HepG2 (cell line): ENCODE data around the gene NKAIN2. TPM values are rescaled to one million over a fixed set of nuclear protein-coding genes. Genes with fewer than 3 reads are reported as not detected.

ENCODE experiments used
- ATAC-seq: fragments of 200-7000 bp; cut with Tn5 transposase; 3 replicates; pipeline ENCODE4 v1.9.1; 2020; ENCODE audit warnings: mild to moderate bottlenecking, moderate library complexity
- BruUV-seq: library from RNA; stranded (reverse); fragments of 400-500 nt; replicated peaks from 2 replicates; lab custom pipeline; 2021; lab: Mats Ljungman, UMichigan
- CTCF ChIA-PET: fragments of 300-600 bp; formaldehyde crosslinking; extraction: SDS; loops from one replicate; lab custom pipeline; 2021; ENCODE audit warnings: low total read pairs, inconsistent platforms, low intra/inter-chr PET ratio; lab: Yijun Ruan, JAX
- POLR2A ChIA-PET: fragments of 350-600 bp; sonication (Branson Sonifier 250); formaldehyde crosslinking; loops from one replicate; lab custom pipeline; 2020; ENCODE audit warnings: antibody characterized with exemption, inconsistent platforms; lab: Yijun Ruan, JAX
- DNase-seq: peaks from one replicate; pipeline ENCODE4 v3.0.0-alpha.2; 2015; ENCODE audit warnings: low spot score
- FAIRE-seq: peaks from 3 replicates; lab custom pipeline; 2011; peaks lifted over from hg19 to GRCh38; lab: Jason Lieb, UNC
- H2AFZ ChIP-seq: one replicate; pipeline ENCODE4 v1.6.1; 2011; ENCODE audit warnings: low read length, inconsistent platforms
- H3K27ac ChIP-seq: fragments of 300-600 bp; 3 replicates; pipeline ENCODE4 v1.8.0; 2011; ENCODE audit warnings: mixed run types, mild to moderate bottlenecking, mixed read lengths, low read length, inconsistent platforms; ENCODE audit not compliant: insufficient read depth; ENCODE audit errors: extremely low read length
- H3K27me3 ChIP-seq, 2 experiments: fragments of 200-600 bp in 1 of 2; 2 replicates in 1 of 2; 3 replicates in 1 of 2; pipeline versions ENCODE4 v1.6.0 to v1.8.0; 2011; ENCODE audit warnings: low read length in 2 of 2, mild to moderate bottlenecking in 2 of 2, moderate library complexity in 2 of 2, inconsistent platforms in 1 of 2; ENCODE audit not compliant: insufficient read depth in 2 of 2, control insufficient read depth in 1 of 2
- H3K36me3 ChIP-seq, 2 experiments: fragments of 200-600 bp in 1 of 2; replicated peaks in 1 of 2; 2 replicates in 1 of 2; 3 replicates in 1 of 2; pipeline versions ENCODE4 v1.5.1 to v1.8.0; 2011; ENCODE audit warnings: low read length in 2 of 2, inconsistent platforms in 1 of 2; ENCODE audit not compliant: insufficient read depth in 2 of 2, control insufficient read depth in 1 of 2
- H3K4me1 ChIP-seq: 2 replicates; pipeline ENCODE4 v1.5.1; 2012; ENCODE audit warnings: low read length, inconsistent platforms; ENCODE audit not compliant: insufficient read depth
- H3K4me2 ChIP-seq: 2 replicates; pipeline ENCODE4 v1.6.0; 2011; ENCODE audit warnings: low read depth, low read length, inconsistent platforms
- H3K4me3 ChIP-seq, 3 experiments: fragments of 200-600 bp in 1 of 3; sonication (generic), shearing (Covaris generic) in 1 of 3; replicated peaks in 1 of 3; 2 replicates each; pipeline ENCODE4 v1.5.1; 2011 to 2016; ENCODE audit warnings: low read length in 3 of 3, inconsistent platforms in 2 of 3, low read depth in 2 of 3, mild to moderate bottlenecking in 2 of 3, control low read depth in 1 of 3, mixed read lengths in 1 of 3; ENCODE audit not compliant: insufficient read depth in 1 of 3
- H3K79me2 ChIP-seq: one replicate; pipeline ENCODE4 v1.6.1; 2011; ENCODE audit warnings: low read length, inconsistent platforms; ENCODE audit not compliant: insufficient read depth
- H3K9ac ChIP-seq: 2 replicates; pipeline ENCODE4 v1.6.0; 2011; ENCODE audit warnings: mild to moderate bottlenecking, low read depth, low read length, inconsistent platforms; ENCODE audit not compliant: insufficient read depth
- H3K9me3 ChIP-seq: 2 replicates; pipeline ENCODE4 v1.5.1; 2012; ENCODE audit warnings: mild to moderate bottlenecking, low read length
- H4K20me1 ChIP-seq: 2 replicates; pipeline ENCODE4 v1.6.0; 2011; ENCODE audit warnings: inconsistent platforms, mild to moderate bottlenecking, low read length, moderate library complexity; ENCODE audit not compliant: insufficient read depth
- ELF1 ChIP-seq: sonication (generic); formaldehyde crosslinking; IDR thresholded peaks from 2 replicates; pipeline ENCODE4 v1.4.0; 2020; ENCODE audit warnings: missing genetic modification reagents
- GABPA ChIP-seq, 2 experiments: IDR thresholded peaks; 2 replicates each; pipeline ENCODE4 v1.6.1; 2011 to 2016; ENCODE audit warnings: low read depth in 2 of 2, low read length in 1 of 2, missing biosample characterization in 1 of 2, missing genetic modification characterization in 1 of 2
- JDP2 ChIP-seq: sonication (generic); formaldehyde crosslinking; IDR thresholded peaks from 2 replicates; pipeline ENCODE4 v1.8.1; 2022; ENCODE audit warnings: missing genetic modification reagents, borderline replicate concordance
- KMT2B ChIP-seq: IDR thresholded peaks from 2 replicates; pipeline ENCODE4 v1.6.1; 2016; ENCODE audit warnings: missing genetic modification reagents, missing compliant biosample characterization
- MTF2 ChIP-seq: sonication (generic); formaldehyde crosslinking; IDR thresholded peaks from 2 replicates; pipeline ENCODE4 v1.5.0; 2020; ENCODE audit warnings: missing genetic modification reagents, borderline replicate concordance
- REL ChIP-seq: sonication (generic); formaldehyde crosslinking; conservative IDR thresholded peaks from 2 replicates; pipeline ENCODE4 v1.8.0; 2022; ENCODE audit warnings: mild to moderate bottlenecking, missing genetic modification reagents, moderate library complexity
- SRSF9 ChIP-seq: fragments of 200-400 bp; formaldehyde crosslinking; IDR thresholded peaks from 2 replicates; pipeline ENCODE4 v1.6.1; 2018; ENCODE audit warnings: borderline replicate concordance, mild to moderate bottlenecking, low read depth, low read length; ENCODE audit not compliant: insufficient read depth, poor library complexity, severe bottlenecking
- TCF12 ChIP-seq, 2 experiments: fragments of 450-650 bp in 1 of 2; sonication (generic) in 1 of 2; formaldehyde crosslinking in 1 of 2; IDR thresholded peaks; 2 replicates each; pipeline versions ENCODE4 v1.6.1 to v1.8.0; 2017 to 2022; ENCODE audit warnings: antibody characterized with exemption in 1 of 2, mild to moderate bottlenecking in 1 of 2, missing genetic modification reagents in 1 of 2, moderate library complexity in 1 of 2
- ZNF335 ChIP-seq: sonication (generic); formaldehyde crosslinking; IDR thresholded peaks from 2 replicates; pipeline ENCODE4 v1.4.0; 2020; ENCODE audit warnings: missing genetic modification reagents
- ZNF441 ChIP-seq: sonication (generic); formaldehyde crosslinking; IDR thresholded peaks from 2 replicates; pipeline ENCODE4 v1.7.0; 2021; ENCODE audit warnings: missing genetic modification reagents, borderline replicate concordance
- ZNF569 ChIP-seq: sonication (generic); formaldehyde crosslinking; IDR thresholded peaks from 2 replicates; pipeline ENCODE4 v1.5.0; 2020; ENCODE audit warnings: mild to moderate bottlenecking, missing genetic modification reagents, moderate library complexity, borderline replicate concordance
- ZNF672 ChIP-seq: sonication (generic); formaldehyde crosslinking; IDR thresholded peaks from 2 replicates; pipeline ENCODE4 v1.8.1; 2022; ENCODE audit warnings: missing genetic modification reagents
- WGBS: methylation state at CpG from one replicate; pipeline ENCODE4 v1.1.6; 2017; ENCODE audit warnings: low lambda C conversion rate; 5-methylcytosine and 5-hydroxymethylcytosine counted together
- in situ Hi-C: cut with HindIII; loops from 2 replicates; pipeline ENCODE4 v1.10.0; 2017; ENCODE audit warnings: low pct_unique_long_range_greater_than_20kb; ENCODE audit not compliant: extremely low pct_ligation_motif_present
- intact Hi-C: fragments of 100-400 bp; cut with micrococcal nuclease; formaldehyde crosslinking; loops from one replicate; pipeline ENCODE4 v1.10.0; 2022; ENCODE audit not compliant: unreplicated experiment
- polyA plus RNA-seq, 8 experiments: library from polyadenylated mRNA; depleted of rRNA in 3 of 8; stranded (reverse) in 7 of 8; unstranded in 1 of 8; fragments of >200 nt; fragmentation: Illumina TruSeq in 4 of 8; extraction: Trizol in 4 of 8; gene quantifications; 2 replicates each; pipeline versions ENCODE4 v1.2.1 to v1.2.3, GENCODE V29; 2011 to 2016; ENCODE audit warnings: low read depth in 4 of 8, missing spikeins in 1 of 8, mixed read lengths in 1 of 8; ENCODE audit not compliant: insufficient read depth in 1 of 8
- total RNA-seq, 5 experiments: library from RNA; depleted of rRNA; stranded (reverse); fragments of >200 nt; fragmentation: Illumina TruSeq; extraction: Trizol; gene quantifications; 2 replicates each; pipeline ENCODE4 v1.2.3, GENCODE V29; 2016; ENCODE audit warnings: low read depth in 1 of 5

NKAIN2 gene
- total and polyA plus RNA-seq, 2 of the 13 experiments (the other 11 are each of a cell fraction or from before 2014, with no cell fraction given), result not detected

DNA sequence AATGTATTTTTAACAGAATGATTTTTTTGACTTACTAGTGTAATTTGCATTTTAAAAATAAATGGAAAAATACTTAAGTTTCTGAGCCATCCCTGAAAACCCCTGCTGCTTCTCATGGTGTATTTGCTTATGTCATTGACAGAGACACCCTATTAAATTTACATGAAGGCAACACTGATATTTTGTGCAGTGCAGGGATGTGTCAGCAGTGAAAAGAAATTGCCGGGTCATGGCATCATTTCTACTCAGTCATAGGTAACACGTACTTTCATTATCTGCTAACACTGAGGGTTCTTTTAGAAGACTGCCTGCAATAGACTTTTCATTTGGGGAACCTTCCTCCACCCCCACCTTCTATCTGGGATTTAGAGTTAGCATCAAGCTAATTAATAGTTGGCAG, 1021.9 kb downstream of the NKAIN2 start:
- no peak for DNase-seq
- Histone ChIP-seq H3K36me3 (no peaks in the 10 kb centered on the region), H3K4me1 (no peaks in the 10 kb centered on the region), H2AFZ (no peak overlapping the region), H3K9ac (no peak overlapping the region), H3K9me3 (no peaks in the 10 kb centered on the region), H4K20me1 (no peaks in the 10 kb centered on the region), H3K4me3 (no peak overlapping the region), H3K79me2 (no peaks in the 10 kb centered on the region), H3K27me3 (peaks cover 0 to 4% of the 10 kb centered on the region in 2 experiments; a peak in 1 of 5 replicates), H3K4me2 (no peak overlapping the region), H3K27ac (no peak overlapping the region)
- intact Hi-C loops, result no loop called here
- no peak for FAIRE-seq
- no TSS peak for BruUV-seq
- CTCF ChIA-PET, result no interaction called here
- no peak for ATAC-seq
- TF ChIP-seq REL (CRISPR knock-in tag) (no peak), GABPA (IDR thresholded peaks at IDR 0.05; ENCODE audit: low read depth, low read length) (no peak), GABPA (CRISPR knock-in tag; IDR thresholded peaks at IDR 0.05; ENCODE audit: low read depth) (no peak), TCF12 (IDR thresholded peaks at IDR 0.05) (no peak), TCF12 (CRISPR knock-in tag; IDR thresholded peaks at IDR 0.05) (no peak), KMT2B (CRISPR knock-in tag) (no peak), MTF2 (CRISPR knock-in tag) (no peak), ZNF569 (no peak), SRSF9 (no peak), ELF1 (CRISPR knock-in tag) (no peak), JDP2 (CRISPR knock-in tag) (no peak), ZNF672 (CRISPR knock-in tag) (no peak), ZNF441 (CRISPR knock-in tag) (no peak), ZNF335 (no peak)
- 13% methylated on average over 2 of the region's 2 CpGs for WGBS
- POLR2A ChIA-PET, result no interaction called here
- in situ Hi-C loops, result no loop called here
